HepG2 (cell line): Measurements from ENCODE around the gene BIRC2. TPM values are rescaled to one million over a fixed set of nuclear protein-coding genes. Genes with fewer than 3 reads are reported as not detected.

Source experiments
- ATRX ChIP-seq: sonication (generic); formaldehyde crosslinking; IDR thresholded peaks from 2 replicates; pipeline ENCODE4 v1.4.0; 2020; ENCODE audit warnings: missing genetic modification reagents, borderline replicate concordance
- CCAR2 ChIP-seq: fragments of 200-400 bp; formaldehyde crosslinking; optimal IDR thresholded peaks from 2 replicates; pipeline ENCODE3; 2018; ENCODE audit warnings: low read depth, mild to moderate bottlenecking, low read length, moderate library complexity
- KAT2B ChIP-seq: fragments of 150-350 bp; IDR thresholded peaks from 2 replicates; pipeline ENCODE4 v1.6.1; 2014; ENCODE audit warnings: low read depth, low read length, borderline replicate concordance
- MBNL3 ChIP-seq: fragments of 250-450 bp; sonication (Bioruptor Pico); conservative IDR thresholded peaks from 2 replicates; pipeline ENCODE4 v1.8.0; 2022; ENCODE audit warnings: mild to moderate bottlenecking, inconsistent platforms
- MEF2D ChIP-seq: sonication (generic); formaldehyde crosslinking; IDR thresholded peaks from 2 replicates; pipeline ENCODE4 v1.5.1; 2020; ENCODE audit warnings: mild to moderate bottlenecking, missing genetic modification reagents
- NR2C2 ChIP-seq: sonication (generic); formaldehyde crosslinking; IDR thresholded peaks from 2 replicates; pipeline ENCODE4 v1.4.0; 2020; ENCODE audit warnings: missing genetic modification reagents, mild to moderate bottlenecking, moderate library complexity, borderline replicate concordance
- PAWR ChIP-seq: sonication (generic); formaldehyde crosslinking; IDR thresholded peaks from 2 replicates; pipeline ENCODE4 v1.4.0; 2020; ENCODE audit warnings: missing genetic modification reagents, mild to moderate bottlenecking, borderline replicate concordance
- RORA ChIP-seq: sonication (generic); formaldehyde crosslinking; IDR thresholded peaks from 2 replicates; pipeline ENCODE4 v1.5.0; 2020; ENCODE audit warnings: mild to moderate bottlenecking, missing genetic modification reagents, moderate library complexity
- RXRA ChIP-seq: sonication (generic); formaldehyde crosslinking; IDR thresholded peaks from 2 replicates; pipeline ENCODE4 v1.5.1; 2020; ENCODE audit warnings: missing genetic modification reagents
- SNRNP70 ChIP-seq: fragments of 200-400 bp; formaldehyde crosslinking; IDR thresholded peaks from 2 replicates; pipeline ENCODE4 v1.6.1; 2017; ENCODE audit warnings: mild to moderate bottlenecking, low read depth, low read length, moderate library complexity
- SP140L ChIP-seq: sonication (generic); formaldehyde crosslinking; IDR thresholded peaks from 2 replicates; pipeline ENCODE4 v1.4.0; 2020; ENCODE audit warnings: missing genetic modification reagents, borderline replicate concordance
- TAF15 ChIP-seq: fragments of 200-400 bp; formaldehyde crosslinking; IDR thresholded peaks from one replicate; pipeline ENCODE4 v1.6.1; 2018; ENCODE audit warnings: mild to moderate bottlenecking, low read depth, low read length; ENCODE audit not compliant: poor library complexity, severe bottlenecking
- ZNF30 ChIP-seq: sonication (generic); formaldehyde crosslinking; IDR thresholded peaks from 2 replicates; pipeline ENCODE4 v1.5.0; 2020; ENCODE audit warnings: mild to moderate bottlenecking, missing genetic modification reagents
- ZNF317 ChIP-seq: sonication (generic); formaldehyde crosslinking; IDR thresholded peaks from 2 replicates; pipeline ENCODE4 v1.5.0; 2020; ENCODE audit warnings: mild to moderate bottlenecking, missing genetic modification reagents
- ZNF792 ChIP-seq: IDR thresholded peaks from 2 replicates; pipeline ENCODE4 v1.6.1; 2016
- polyA plus RNA-seq, 8 experiments: library from polyadenylated mRNA; depleted of rRNA in 3 of 8; stranded (reverse) in 7 of 8; unstranded in 1 of 8; fragments of >200 nt; fragmentation: Illumina TruSeq in 4 of 8; extraction: Trizol in 4 of 8; gene quantifications; 2 replicates each; pipeline versions ENCODE4 v1.2.1 to v1.2.3, GENCODE V29; 2011 to 2016; ENCODE audit warnings: low read depth in 4 of 8, missing spikeins in 1 of 8, mixed read lengths in 1 of 8; ENCODE audit not compliant: insufficient read depth in 1 of 8
- total RNA-seq, 5 experiments: library from RNA; depleted of rRNA; stranded (reverse); fragments of >200 nt; fragmentation: Illumina TruSeq; extraction: Trizol; gene quantifications; 2 replicates each; pipeline ENCODE4 v1.2.3, GENCODE V29; 2016; ENCODE audit warnings: low read depth in 1 of 5
- TF ChIP-seq, protein P1 (sequence below): sonication (generic); formaldehyde crosslinking; IDR thresholded peaks from 2 replicates; pipeline ENCODE4 v1.4.0; 2020; ENCODE audit warnings: missing genetic modification reagents
- TF ChIP-seq, protein P2 (sequence below): IDR thresholded peaks from 2 replicates; pipeline ENCODE4 v1.6.1; 2016; ENCODE audit warnings: low read depth
- TF ChIP-seq, protein P3 (sequence below): IDR thresholded peaks from 2 replicates; pipeline ENCODE4 v1.6.1; 2016; ENCODE audit warnings: low read depth, control low read depth
- TF ChIP-seq, protein P4 (sequence below): sonication (generic); formaldehyde crosslinking; IDR thresholded peaks from 2 replicates; pipeline ENCODE4 v1.4.0; 2020; ENCODE audit warnings: missing genetic modification reagents
- TF ChIP-seq, protein P5 (sequence below): sonication (generic); formaldehyde crosslinking; IDR thresholded peaks from 2 replicates; pipeline ENCODE4 v1.5.1; 2020; ENCODE audit warnings: mild to moderate bottlenecking, moderate library complexity, missing genetic modification reagents

BIRC2 gene
- total and polyA plus RNA-seq, 2 of the 13 experiments (the other 11 are each of a cell fraction or from before 2014, with no cell fraction given), result 61.7 to 62.2 TPM

DNA sequence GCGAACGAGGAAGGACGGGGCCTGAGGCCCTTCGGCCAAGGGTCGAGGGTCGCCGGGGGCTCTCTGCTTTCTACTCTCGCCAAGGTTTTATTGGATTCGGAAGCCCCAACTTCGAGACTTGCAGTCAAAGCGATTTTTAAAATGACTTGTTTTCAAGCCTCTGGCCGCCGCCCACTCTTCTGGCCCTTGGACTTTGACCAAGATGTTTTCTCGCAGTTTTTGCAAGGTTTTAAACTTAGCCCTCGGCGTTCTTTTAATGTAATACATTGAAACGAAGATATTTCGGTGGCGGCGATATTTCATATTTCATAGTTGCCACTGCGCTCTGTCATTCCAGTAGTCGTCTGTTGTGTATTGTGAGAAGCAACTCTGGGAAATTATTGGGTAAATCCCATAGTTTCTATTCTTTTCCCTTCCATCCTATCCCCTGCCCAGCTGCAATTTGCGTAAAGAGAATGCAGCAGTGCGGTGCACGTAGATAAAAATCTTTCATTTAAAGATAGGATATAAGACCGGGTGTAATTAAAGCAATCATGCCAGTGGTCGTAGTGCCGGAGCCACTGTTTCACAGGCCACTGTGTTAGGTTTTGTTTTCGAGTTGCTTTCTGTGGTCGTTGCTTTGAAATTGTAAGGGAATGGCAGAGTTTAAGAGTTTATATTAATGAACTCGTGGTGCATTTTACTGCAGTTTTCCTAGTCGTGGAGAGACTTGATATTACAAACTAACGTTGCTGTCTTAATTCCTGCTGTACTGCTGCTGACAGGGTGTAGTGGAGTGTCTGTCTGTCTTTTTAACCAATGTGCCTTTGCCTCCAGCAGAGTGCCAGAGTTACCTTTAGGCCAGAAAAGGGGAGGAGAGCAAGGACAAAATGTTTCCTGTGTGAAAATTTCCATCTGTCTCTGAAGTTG, 702 bp downstream of the BIRC2 start (continued):
- no peak for TF ChIP-seq ZNF30 (CRISPR knock-in tag)
- no peak for TF ChIP-seq PAWR (CRISPR knock-in tag)
- no peak for TF ChIP-seq RXRA (CRISPR knock-in tag)
- TF ChIP-seq ZNF792, result no peak
- no peak for TF ChIP-seq CCAR2
- TF ChIP-seq, protein P1, sequence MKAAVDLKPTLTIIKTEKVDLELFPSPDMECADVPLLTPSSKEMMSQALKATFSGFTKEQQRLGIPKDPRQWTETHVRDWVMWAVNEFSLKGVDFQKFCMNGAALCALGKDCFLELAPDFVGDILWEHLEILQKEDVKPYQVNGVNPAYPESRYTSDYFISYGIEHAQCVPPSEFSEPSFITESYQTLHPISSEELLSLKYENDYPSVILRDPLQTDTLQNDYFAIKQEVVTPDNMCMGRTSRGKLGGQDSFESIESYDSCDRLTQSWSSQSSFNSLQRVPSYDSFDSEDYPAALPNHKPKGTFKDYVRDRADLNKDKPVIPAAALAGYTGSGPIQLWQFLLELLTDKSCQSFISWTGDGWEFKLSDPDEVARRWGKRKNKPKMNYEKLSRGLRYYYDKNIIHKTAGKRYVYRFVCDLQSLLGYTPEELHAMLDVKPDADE (CRISPR knock-in tag), result no peak
- TF ChIP-seq, protein P2, sequence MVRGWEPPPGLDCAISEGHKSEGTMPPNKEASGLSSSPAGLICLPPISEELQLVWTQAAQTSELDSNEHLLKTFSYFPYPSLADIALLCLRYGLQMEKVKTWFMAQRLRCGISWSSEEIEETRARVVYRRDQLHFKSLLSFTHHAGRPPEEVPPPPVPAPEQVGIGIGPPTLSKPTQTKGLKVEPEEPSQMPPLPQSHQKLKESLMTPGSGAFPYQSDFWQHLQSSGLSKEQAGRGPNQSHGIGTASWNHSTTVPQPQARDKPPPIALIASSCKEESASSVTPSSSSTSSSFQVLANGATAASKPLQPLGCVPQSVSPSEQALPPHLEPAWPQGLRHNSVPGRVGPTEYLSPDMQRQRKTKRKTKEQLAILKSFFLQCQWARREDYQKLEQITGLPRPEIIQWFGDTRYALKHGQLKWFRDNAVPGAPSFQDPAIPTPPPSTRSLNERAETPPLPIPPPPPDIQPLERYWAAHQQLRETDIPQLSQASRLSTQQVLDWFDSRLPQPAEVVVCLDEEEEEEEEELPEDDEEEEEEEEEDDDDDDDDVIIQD, result no peak
- TF ChIP-seq, protein P3, sequence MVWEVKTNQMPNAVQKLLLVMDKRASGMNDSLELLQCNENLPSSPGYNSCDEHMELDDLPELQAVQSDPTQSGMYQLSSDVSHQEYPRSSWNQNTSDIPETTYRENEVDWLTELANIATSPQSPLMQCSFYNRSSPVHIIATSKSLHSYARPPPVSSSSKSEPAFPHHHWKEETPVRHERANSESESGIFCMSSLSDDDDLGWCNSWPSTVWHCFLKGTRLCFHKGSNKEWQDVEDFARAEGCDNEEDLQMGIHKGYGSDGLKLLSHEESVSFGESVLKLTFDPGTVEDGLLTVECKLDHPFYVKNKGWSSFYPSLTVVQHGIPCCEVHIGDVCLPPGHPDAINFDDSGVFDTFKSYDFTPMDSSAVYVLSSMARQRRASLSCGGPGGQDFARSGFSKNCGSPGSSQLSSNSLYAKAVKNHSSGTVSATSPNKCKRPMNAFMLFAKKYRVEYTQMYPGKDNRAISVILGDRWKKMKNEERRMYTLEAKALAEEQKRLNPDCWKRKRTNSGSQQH (CRISPR knock-in tag), result no peak
- no peak for TF ChIP-seq KAT2B
- TF ChIP-seq SNRNP70, result no peak
- TF ChIP-seq, protein P4, sequence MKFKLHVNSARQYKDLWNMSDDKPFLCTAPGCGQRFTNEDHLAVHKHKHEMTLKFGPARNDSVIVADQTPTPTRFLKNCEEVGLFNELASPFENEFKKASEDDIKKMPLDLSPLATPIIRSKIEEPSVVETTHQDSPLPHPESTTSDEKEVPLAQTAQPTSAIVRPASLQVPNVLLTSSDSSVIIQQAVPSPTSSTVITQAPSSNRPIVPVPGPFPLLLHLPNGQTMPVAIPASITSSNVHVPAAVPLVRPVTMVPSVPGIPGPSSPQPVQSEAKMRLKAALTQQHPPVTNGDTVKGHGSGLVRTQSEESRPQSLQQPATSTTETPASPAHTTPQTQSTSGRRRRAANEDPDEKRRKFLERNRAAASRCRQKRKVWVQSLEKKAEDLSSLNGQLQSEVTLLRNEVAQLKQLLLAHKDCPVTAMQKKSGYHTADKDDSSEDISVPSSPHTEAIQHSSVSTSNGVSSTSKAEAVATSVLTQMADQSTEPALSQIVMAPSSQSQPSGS, result no peak
- no peak for TF ChIP-seq RORA (CRISPR knock-in tag)
- no peak for TF ChIP-seq MBNL3 (CRISPR knock-in tag)
- no peak for TF ChIP-seq ATRX (CRISPR knock-in tag)
- TF ChIP-seq NR2C2, result no peak
- TF ChIP-seq SP140L (CRISPR knock-in tag), result no peak
- no peak for TF ChIP-seq MEF2D (CRISPR knock-in tag)
- TF ChIP-seq, protein P5, sequence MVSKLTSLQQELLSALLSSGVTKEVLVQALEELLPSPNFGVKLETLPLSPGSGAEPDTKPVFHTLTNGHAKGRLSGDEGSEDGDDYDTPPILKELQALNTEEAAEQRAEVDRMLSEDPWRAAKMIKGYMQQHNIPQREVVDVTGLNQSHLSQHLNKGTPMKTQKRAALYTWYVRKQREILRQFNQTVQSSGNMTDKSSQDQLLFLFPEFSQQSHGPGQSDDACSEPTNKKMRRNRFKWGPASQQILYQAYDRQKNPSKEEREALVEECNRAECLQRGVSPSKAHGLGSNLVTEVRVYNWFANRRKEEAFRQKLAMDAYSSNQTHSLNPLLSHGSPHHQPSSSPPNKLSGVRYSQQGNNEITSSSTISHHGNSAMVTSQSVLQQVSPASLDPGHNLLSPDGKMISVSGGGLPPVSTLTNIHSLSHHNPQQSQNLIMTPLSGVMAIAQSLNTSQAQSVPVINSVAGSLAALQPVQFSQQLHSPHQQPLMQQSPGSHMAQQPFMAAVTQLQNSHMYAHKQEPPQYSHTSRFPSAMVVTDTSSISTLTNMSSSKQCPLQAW (CRISPR knock-in tag), result no peak
- no peak for TF ChIP-seq ZNF317
- TF ChIP-seq TAF15, result no peak
